Measurements from ENCODE around the gene EEF2KMT. TPM values are rescaled to one million over a fixed set of nuclear protein-coding genes. Genes with fewer than 3 reads are reported as not detected.

The EEF2KMT gene
- total and polyA plus RNA-seq, 2 of the 13 experiments (the other 11 are each of a cell fraction or from before 2014, with no cell fraction given): 10.7 to 26.9 TPM

DNA sequence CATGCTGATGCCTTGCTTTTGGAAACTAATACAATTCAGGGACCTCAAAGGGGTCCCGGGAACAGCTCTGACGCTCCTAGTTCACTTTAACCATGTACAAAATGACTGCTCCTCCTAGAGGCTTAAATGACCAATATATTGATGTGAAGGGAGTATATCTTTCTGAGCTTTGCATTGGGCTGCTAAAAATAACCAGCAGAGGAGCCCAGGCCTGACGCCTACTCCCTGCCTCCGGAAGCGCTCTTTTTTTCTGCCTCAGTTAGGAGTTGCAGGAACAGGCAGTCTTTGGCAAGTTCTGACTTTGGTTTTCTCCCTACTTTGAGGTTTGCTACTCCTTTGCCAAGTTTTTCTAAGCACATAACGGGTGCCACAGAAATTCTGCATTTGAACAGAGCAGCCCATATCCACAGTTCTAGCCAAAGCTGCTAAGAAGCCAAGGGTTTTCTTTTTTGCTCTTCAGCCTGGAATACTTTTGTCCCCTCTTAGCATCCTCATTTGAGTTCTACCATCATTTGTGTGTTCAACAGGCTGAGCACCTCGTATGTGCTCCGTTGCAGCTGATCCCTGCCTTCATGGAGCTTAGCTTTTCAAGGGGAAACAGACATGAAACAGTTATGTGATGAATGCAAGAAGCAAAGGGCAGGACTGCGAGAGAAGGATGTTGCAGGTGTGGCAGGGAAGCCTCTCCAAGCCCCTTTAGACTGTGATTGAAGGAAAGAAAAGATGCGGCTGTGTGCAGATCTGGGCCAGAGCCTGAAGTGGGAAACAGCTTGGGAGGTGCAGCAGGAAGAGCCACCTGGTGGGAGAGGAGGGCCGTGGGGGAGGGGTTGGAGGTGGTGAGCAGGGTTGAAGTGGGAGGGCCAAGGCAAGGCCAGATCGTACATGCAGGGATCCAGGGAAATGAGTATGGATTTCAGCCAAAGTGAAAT is 61.1 kb downstream of the EEF2KMT start (continued):
- TF ChIP-seq REL (CRISPR knock-in tag; conservative IDR thresholded peaks at IDR 0.05) (0 out of 2 replicates have a peak, but pooled peaks have one; percentile 7), CBX5 (CRISPR knock-in tag; IDR thresholded peaks at IDR 0.05; ENCODE audit: borderline replicate concordance) (0 out of 2 replicates have a peak, but pooled peaks have one; percentile 45), BCL6 (CRISPR knock-in tag; IDR thresholded peaks at IDR 0.05) (no peak), ZNF782 (CRISPR knock-in tag; IDR thresholded peaks at IDR 0.05; ENCODE audit: borderline replicate concordance) (no peak), KAT8 (CRISPR knock-in tag; IDR thresholded peaks at IDR 0.05) (no peak), ESRRA (CRISPR knock-in tag; IDR thresholded peaks at IDR 0.05; ENCODE audit: low read depth) (no peak), ZNF12 (CRISPR knock-in tag; IDR thresholded peaks at IDR 0.05) (no peak), ZFP41 (CRISPR knock-in tag; IDR thresholded peaks at IDR 0.05; ENCODE audit: borderline replicate concordance) (no peak), ZNF781 (CRISPR knock-in tag; IDR thresholded peaks at IDR 0.05; ENCODE audit: borderline replicate concordance, not compliant biosample characterization) (peak; percentile 74), ATRX (CRISPR knock-in tag; IDR thresholded peaks at IDR 0.05; ENCODE audit: borderline replicate concordance) (no peak), ZNF33B (CRISPR knock-in tag; IDR thresholded peaks at IDR 0.05) (no peak), ZNF296 (CRISPR knock-in tag; conservative IDR thresholded peaks at IDR 0.05) (no peak), TCF7 (IDR thresholded peaks at IDR 0.05; ENCODE audit: low read depth) (no peak), CREM (IDR thresholded peaks at IDR 0.05) (0 out of 2 replicates have a peak, but pooled peaks have one; percentile 14), CREM (CRISPR knock-in tag; IDR thresholded peaks at IDR 0.05) (no peak), SMC3 (IDR thresholded peaks at IDR 0.05; ENCODE audit: low read length) (no peak), PHF5A (CRISPR knock-in tag; IDR thresholded peaks at IDR 0.05; ENCODE audit: low read depth, unreplicated experiment) (no peak)
- TF ChIP-seq, protein P1, sequence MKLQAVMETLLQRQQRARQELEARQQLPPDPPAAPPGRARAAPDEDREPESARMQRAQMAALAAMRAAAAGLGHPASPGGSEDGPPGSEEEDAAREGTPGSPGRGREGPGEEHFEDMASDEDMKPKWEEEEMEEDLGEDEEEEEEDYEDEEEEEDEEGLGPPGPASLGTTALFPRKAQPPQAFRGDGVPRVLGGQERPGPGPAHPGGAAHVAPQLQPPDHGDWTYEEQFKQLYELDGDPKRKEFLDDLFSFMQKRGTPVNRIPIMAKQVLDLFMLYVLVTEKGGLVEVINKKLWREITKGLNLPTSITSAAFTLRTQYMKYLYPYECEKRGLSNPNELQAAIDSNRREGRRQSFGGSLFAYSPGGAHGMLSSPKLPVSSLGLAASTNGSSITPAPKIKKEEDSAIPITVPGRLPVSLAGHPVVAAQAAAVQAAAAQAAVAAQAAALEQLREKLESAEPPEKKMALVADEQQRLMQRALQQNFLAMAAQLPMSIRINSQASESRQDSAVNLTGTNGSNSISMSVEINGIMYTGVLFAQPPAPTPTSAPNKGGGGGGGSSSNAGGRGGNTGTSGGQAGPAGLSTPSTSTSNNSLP (IDR thresholded peaks at IDR 0.05; ENCODE audit: low read depth, low read length): 0 out of 2 replicates have a peak, but pooled peaks have one; percentile 27
- TF ChIP-seq, protein P2, sequence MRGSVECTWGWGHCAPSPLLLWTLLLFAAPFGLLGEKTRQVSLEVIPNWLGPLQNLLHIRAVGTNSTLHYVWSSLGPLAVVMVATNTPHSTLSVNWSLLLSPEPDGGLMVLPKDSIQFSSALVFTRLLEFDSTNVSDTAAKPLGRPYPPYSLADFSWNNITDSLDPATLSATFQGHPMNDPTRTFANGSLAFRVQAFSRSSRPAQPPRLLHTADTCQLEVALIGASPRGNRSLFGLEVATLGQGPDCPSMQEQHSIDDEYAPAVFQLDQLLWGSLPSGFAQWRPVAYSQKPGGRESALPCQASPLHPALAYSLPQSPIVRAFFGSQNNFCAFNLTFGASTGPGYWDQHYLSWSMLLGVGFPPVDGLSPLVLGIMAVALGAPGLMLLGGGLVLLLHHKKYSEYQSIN (CRISPR knock-in tag; IDR thresholded peaks at IDR 0.05; ENCODE audit: borderline replicate concordance): no peak
- TF ChIP-seq, protein P3, sequence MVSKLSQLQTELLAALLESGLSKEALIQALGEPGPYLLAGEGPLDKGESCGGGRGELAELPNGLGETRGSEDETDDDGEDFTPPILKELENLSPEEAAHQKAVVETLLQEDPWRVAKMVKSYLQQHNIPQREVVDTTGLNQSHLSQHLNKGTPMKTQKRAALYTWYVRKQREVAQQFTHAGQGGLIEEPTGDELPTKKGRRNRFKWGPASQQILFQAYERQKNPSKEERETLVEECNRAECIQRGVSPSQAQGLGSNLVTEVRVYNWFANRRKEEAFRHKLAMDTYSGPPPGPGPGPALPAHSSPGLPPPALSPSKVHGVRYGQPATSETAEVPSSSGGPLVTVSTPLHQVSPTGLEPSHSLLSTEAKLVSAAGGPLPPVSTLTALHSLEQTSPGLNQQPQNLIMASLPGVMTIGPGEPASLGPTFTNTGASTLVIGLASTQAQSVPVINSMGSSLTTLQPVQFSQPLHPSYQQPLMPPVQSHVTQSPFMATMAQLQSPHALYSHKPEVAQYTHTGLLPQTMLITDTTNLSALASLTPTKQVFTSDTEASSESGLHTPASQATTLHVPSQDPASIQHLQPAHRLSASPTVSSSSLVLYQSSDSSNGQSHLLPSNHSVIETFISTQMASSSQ (IDR thresholded peaks at IDR 0.05; ENCODE audit: low read depth): no peak
- TF ChIP-seq, protein P3 (CRISPR knock-in tag; IDR thresholded peaks at IDR 0.05; ENCODE audit: borderline replicate concordance): no peak; the same call in 1 of the 2 replicates
